ENCODE measurements around the gene LYPD3. TPM values are rescaled to one million over a fixed set of nuclear protein-coding genes. Genes with fewer than 3 reads are reported as not detected.

LYPD3 gene
- total RNA-seq, 1 donor from 2014 or later = 0.33 TPM

DNA sequence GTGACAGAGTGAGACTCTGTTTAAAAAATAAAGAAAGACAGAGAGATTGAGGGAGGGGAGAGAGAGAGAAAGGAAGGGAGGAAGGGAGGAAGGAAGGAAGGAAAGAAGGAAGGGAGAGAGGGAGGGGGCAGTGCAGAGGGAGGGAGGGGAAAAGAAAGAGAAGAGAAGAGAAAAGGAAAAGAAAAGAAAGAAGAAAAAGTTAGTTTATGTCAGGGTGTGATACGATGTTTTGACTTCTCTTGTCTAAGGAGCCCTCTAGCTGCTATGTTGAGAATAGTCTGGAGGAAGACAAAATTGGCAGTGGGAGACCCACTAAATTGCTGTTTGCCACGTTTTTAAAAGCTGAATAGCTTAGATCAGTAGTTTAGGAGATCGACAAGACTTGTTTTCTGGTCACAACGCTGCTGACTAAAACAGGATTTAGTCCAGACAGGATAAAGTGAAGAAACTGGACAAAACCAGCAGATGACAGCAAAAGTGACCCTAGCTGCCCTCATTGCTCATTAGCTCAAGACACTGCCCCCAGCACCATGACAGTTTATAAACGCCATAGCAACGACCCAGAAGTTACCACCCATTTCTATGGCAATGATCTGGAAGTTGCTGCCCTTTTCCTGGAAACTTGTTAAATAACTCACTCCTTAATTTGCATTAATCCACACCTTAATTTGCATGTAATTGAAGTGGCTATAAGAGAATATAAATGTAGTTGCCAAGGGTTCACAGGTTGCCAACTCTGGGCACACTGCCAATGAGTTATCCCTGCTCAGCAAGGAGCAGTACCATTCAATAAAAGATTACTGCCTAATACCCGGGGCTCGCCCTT is 39.6 kb downstream of the LYPD3 start:
- no peak for DNase-seq (ENCODE audit: low read depth)
- TF ChIP-seq, protein P1, sequence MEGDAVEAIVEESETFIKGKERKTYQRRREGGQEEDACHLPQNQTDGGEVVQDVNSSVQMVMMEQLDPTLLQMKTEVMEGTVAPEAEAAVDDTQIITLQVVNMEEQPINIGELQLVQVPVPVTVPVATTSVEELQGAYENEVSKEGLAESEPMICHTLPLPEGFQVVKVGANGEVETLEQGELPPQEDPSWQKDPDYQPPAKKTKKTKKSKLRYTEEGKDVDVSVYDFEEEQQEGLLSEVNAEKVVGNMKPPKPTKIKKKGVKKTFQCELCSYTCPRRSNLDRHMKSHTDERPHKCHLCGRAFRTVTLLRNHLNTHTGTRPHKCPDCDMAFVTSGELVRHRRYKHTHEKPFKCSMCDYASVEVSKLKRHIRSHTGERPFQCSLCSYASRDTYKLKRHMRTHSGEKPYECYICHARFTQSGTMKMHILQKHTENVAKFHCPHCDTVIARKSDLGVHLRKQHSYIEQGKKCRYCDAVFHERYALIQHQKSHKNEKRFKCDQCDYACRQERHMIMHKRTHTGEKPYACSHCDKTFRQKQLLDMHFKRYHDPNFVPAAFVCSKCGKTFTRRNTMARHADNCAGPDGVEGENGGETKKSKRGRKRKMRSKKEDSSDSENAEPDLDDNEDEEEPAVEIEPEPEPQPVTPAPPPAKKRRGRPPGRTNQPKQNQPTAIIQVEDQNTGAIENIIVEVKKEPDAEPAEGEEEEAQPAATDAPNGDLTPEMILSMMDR (IDR thresholded peaks at IDR 0.05; ENCODE audit: insufficient read depth, low read length, poor library complexity, severe bottlenecking) = peak; percentile 44
- no peaks in the 10 kb centered on the region for H3K36me3 ChIP-seq (ENCODE audit: control insufficient read depth, insufficient read depth, low read length)
- no peaks in the 10 kb centered on the region for H3K27me3 ChIP-seq (ENCODE audit: control insufficient read depth, insufficient read depth, low read length)
- no peak overlapping the region for H3K4me3 ChIP-seq (ENCODE audit: low read depth, low read length)

DNA sequence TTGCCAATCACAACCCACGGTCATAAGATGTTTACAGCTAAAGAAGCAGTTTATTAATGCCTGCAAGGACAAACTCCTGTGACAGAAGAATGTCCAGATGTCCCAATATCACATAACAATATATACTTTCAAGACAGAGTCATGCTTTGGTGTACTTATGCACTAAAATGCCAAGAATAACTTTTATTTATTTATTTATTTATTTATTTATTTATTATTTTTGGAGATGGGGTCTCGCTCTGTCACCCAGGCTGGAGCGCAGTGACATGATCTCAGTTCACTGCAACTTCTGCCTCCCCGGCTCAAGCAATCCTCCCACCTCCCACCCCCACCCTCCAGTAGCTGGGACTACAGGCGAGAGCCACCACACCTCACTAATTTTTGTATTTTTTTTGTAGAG is 41.6 kb downstream of the LYPD3 start:
- Histone ChIP-seq H3K27me3 (ENCODE audit: control insufficient read depth, insufficient read depth, low read length) (no peaks in the 10 kb centered on the region), H3K4me3 (ENCODE audit: low read depth, low read length) (no peak overlapping the region), H3K36me3 (ENCODE audit: control insufficient read depth, insufficient read depth, low read length) (no peaks in the 10 kb centered on the region)
- DNase-seq (ENCODE audit: low read depth) = no peak
- TF ChIP-seq, protein P1 (IDR thresholded peaks at IDR 0.05; ENCODE audit: insufficient read depth, low read length, poor library complexity, severe bottlenecking) = no peak

DNA sequence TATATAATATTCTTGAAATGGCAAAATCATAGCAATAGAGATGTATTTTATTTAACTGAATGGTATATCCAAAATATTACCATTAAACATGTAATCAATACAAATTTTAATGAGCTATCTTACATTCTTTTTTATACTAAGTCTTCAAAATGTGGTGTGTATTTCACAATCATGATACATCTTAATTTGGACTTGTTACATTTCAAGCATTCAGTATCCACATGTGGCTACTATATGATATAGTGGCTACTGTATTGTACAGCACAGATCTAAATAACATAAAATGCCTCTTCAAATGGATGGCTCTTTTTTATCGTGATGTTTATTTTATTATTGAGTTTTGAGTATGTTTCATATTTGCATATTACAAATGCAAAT is 42.7 kb downstream of the LYPD3 start:
- TF ChIP-seq, protein P1 (IDR thresholded peaks at IDR 0.05; ENCODE audit: insufficient read depth, low read length, poor library complexity, severe bottlenecking) = no peak
- no peak overlapping the region for H3K4me3 ChIP-seq (ENCODE audit: low read depth, low read length)
- no peaks in the 10 kb centered on the region for H3K27me3 ChIP-seq (ENCODE audit: control insufficient read depth, insufficient read depth, low read length)
- H3K36me3 ChIP-seq (ENCODE audit: control insufficient read depth, insufficient read depth, low read length) = no peaks in the 10 kb centered on the region
- no peak for DNase-seq (ENCODE audit: low read depth)

DNA sequence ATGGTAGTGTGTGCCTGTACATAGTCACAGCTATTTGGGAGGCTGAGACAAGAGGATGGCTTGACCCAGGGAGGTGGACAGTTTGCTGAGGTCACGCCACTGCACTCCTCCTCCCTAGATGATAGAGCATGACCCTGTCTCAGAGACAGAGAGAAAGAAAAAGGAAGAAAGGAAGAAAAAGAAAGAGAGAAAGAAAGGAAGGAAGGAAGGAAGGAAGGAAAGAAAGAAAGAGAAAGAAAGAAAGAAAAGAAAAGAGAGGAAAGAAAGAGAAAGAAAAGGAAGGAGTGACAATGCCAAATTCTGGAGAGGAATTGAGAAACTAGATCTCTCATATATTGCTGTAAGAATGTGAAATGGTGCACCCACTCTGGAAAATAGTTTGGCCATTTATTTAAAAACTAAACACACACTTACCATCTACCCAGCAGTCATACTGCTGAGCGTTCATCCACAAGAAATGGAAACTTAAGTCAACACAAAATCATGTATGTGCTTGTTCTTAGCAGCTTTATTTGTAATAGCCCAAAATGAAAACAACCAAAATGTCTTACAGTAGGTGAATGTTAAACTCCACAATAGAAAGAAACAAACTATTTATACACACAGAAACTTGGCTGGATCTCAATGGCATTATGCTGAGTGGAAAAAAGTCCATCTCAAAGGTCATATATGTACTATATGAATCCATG is 43.3 kb downstream of the LYPD3 start:
- TF ChIP-seq, protein P1 (IDR thresholded peaks at IDR 0.05; ENCODE audit: insufficient read depth, low read length, poor library complexity, severe bottlenecking) = no peak
- H3K4me3 ChIP-seq (ENCODE audit: low read depth, low read length) = no peak overlapping the region
- DNase-seq (ENCODE audit: low read depth) = no peak
- no peaks in the 10 kb centered on the region for H3K27me3 ChIP-seq (ENCODE audit: control insufficient read depth, insufficient read depth, low read length)
- no peaks in the 10 kb centered on the region for H3K36me3 ChIP-seq (ENCODE audit: control insufficient read depth, insufficient read depth, low read length)

DNA sequence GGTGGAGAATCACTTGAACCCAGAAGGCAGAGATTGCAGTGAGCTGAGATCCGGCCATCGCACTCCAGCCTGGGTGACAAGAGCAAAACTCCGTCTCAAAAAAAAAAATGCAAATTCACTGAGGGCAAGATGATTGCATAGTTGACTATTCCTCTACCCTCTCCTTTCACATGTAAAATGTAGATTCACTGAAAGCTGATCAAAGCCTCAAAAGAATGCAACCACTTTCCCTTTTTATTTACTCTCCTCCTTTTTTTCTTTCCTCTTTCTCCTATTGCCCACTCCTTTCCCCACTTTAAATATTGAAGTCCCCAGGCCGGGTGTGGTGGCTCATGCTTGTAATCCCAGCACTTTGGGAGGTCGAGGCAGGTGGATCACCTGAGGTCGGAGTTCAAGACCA is 44.5 kb downstream of the LYPD3 start:
- H3K4me3 ChIP-seq (ENCODE audit: low read depth, low read length) = no peak overlapping the region
- no peak for DNase-seq (ENCODE audit: low read depth)
- H3K27me3 ChIP-seq (ENCODE audit: control insufficient read depth, insufficient read depth, low read length) = no peaks in the 10 kb centered on the region
- TF ChIP-seq, protein P1 (IDR thresholded peaks at IDR 0.05; ENCODE audit: insufficient read depth, low read length, poor library complexity, severe bottlenecking) = no peak
- no peaks in the 10 kb centered on the region for H3K36me3 ChIP-seq (ENCODE audit: control insufficient read depth, insufficient read depth, low read length)

All from kidney epithelial cell (primary cell).